Hematopoietic multipotent progenitor cell treated with erythropoietin and hydrocortisone succinate and interleukin-3 and kit ligand, for 4 days (in vitro differentiated cells): ENCODE results near the gene GPBAR1.
"Not testable (repeated sequence)": the region's sequence is repeated elsewhere in the genome, so short reads cannot be mapped to it uniquely, and the experiment has no call there.

ENCODE experiments used
- DNase-seq: peaks from one replicate; pipeline ENCODE4 v3.0.0-alpha.2; 2015

Gene GPBAR1

GRCh38 chr2:218269900-218270720, 9.3 kb downstream of the GPBAR1 start, which contains the start of the genes AAMP and PNKD:
AAMP (minus strand) TSS chr2:218270137; CDS start chr2:218270086, 51 bp downstream.
PNKD (plus strand) TSS chr2:218270519; CDS start chr2:218270536, 17 bp downstream.
- peak; percentile 100 for DNase-seq

- peak; percentile 45 for DNase-seq
Measured at GRCh38 chr2:218270721-218271486, 10.1 kb downstream of the GPBAR1 start.

GRCh38 chr2:218271487-218271797, 10.6 kb downstream of the GPBAR1 start:
- DNase-seq = peak; percentile 42

GRCh38 chr2:218271865-218272530, 11.2 kb downstream of the GPBAR1 start:
- peak; percentile 34 for DNase-seq

- peak; percentile 95 for DNase-seq
Measured at GRCh38 chr2:218272531-218273212, 11.9 kb downstream of the GPBAR1 start.

- DNase-seq = not testable (repeated sequence)
Measured at GRCh38 chr2:218273214-218273907, 12.5 kb downstream of the GPBAR1 start.

GRCh38 chr2:218273908-218274249, 13.1 kb downstream of the GPBAR1 start:
- DNase-seq = no peak

- DNase-seq = no peak
Measured at GRCh38 chr2:218274586-218274985, 13.8 kb downstream of the GPBAR1 start.

GRCh38 chr2:218275371-218276072, 14.7 kb downstream of the GPBAR1 start:
- no peak for DNase-seq

GRCh38 chr2:218276986-218277755, 16.4 kb downstream of the GPBAR1 start:
- DNase-seq = no peak

- no peak for DNase-seq
Measured at GRCh38 chr2:218277921-218278320, 17.1 kb downstream of the GPBAR1 start.

- DNase-seq = no peak
Measured at GRCh38 chr2:218278531-218279360, 17.9 kb downstream of the GPBAR1 start.

- no peak for DNase-seq
Measured at GRCh38 chr2:218280260-218280870, 19.6 kb downstream of the GPBAR1 start.

- no peak for DNase-seq
Measured at GRCh38 chr2:218281449-218281848, 20.6 kb downstream of the GPBAR1 start.

- no peak for DNase-seq
Measured at GRCh38 chr2:218282173-218282991, 21.6 kb downstream of the GPBAR1 start.

- DNase-seq = peak; percentile 68
Measured at GRCh38 chr2:218284106-218284811, 23.4 kb downstream of the GPBAR1 start.

- no peak for DNase-seq
Measured at GRCh38 chr2:218285604-218286003, 24.8 kb downstream of the GPBAR1 start.
